COLO668 (cell line): Measurements from ENCODE around the gene DLG5.
A peak's percentile ranks its signal among the peaks of the same experiment; 100 is the strongest.
"Not testable (repeated sequence)": the region's sequence is repeated elsewhere in the genome, so short reads cannot be mapped to it uniquely, and the experiment has no call there.

Experiments
- DNase-seq: peaks from one replicate; lab custom pipeline; 2025; ENCODE audit not compliant: unreplicated experiment; lab: John Stamatoyannopoulos, UW

DLG5 gene

GRCh38 chr10:77771851-77772250 lies 154.7 kb downstream of the DLG5 start:
- no peak for DNase-seq

- no peak for DNase-seq
These were observed 155.1 kb downstream of the DLG5 start for GRCh38 chr10:77771450-77771849.

GRCh38 chr10:77770868-77771175 lies 155.7 kb downstream of the DLG5 start:
- no peak for DNase-seq

- DNase-seq, result no peak
These were observed 156.3 kb downstream of the DLG5 start for GRCh38 chr10:77770081-77770867.

- DNase-seq, result no peak
These were observed 158.5 kb downstream of the DLG5 start for GRCh38 chr10:77768039-77768438.

GRCh38 chr10:77763453-77764430 lies 162.8 kb downstream of the DLG5 start:
- no peak for DNase-seq

GRCh38 chr10:77758406-77758805 lies 168.1 kb downstream of the DLG5 start:
- not testable (repeated sequence) for DNase-seq

- peak; percentile 31 for DNase-seq
These were observed 170.0 kb downstream of the DLG5 start for GRCh38 chr10:77756319-77757232.

- no peak for DNase-seq
These were observed 180.4 kb downstream of the DLG5 start for GRCh38 chr10:77746047-77746707.

GRCh38 chr10:77744245-77744644 lies 182.3 kb downstream of the DLG5 start:
- DNase-seq, result no peak

GRCh38 chr10:77742172-77742571 lies 184.4 kb downstream of the DLG5 start:
- no peak for DNase-seq

GRCh38 chr10:77741746-77742145 lies 184.8 kb downstream of the DLG5 start:
- DNase-seq, result no peak
